Natural killer cell (primary cell): Measurements from ENCODE around the gene TTC9B. TPM values are rescaled to one million over a fixed set of nuclear protein-coding genes. Genes with fewer than 3 reads are reported as not detected.
"Not testable (repeated sequence)": the region's sequence is repeated elsewhere in the genome, so short reads cannot be mapped to it uniquely, and the experiment has no call there.

Experiments
- ATAC-seq, 3 donors: fragments of 150-1000 bp in 2 of 3; fragments of 200-7000 bp in 1 of 3; cut with Tn5 transposase; 1 replicate in 1 of 3; 2 replicates in 2 of 3; pipeline ENCODE4 v1.10.0; 2021; ENCODE audit warnings: mild to moderate bottlenecking in 2 of 3, moderate library complexity in 2 of 3
- DNase-seq, 2 donors: peaks; one replicate each; pipeline versions ENCODE4 v3.0.0 to v3.0.0-alpha.2; 2013 to 2021; ENCODE audit warnings: mixed read lengths in 1 of 2
- H3K27ac ChIP-seq: one replicate; pipeline ENCODE4 v1.5.1; 2013; ENCODE audit warnings: mild to moderate bottlenecking, low read length
- H3K27me3 ChIP-seq: one replicate; pipeline ENCODE4 v1.6.1; 2013; ENCODE audit warnings: low read length; ENCODE audit not compliant: control insufficient read depth, insufficient read depth
- H3K36me3 ChIP-seq: one replicate; pipeline ENCODE4 v1.6.1; 2013; ENCODE audit warnings: low read length; ENCODE audit not compliant: control insufficient read depth, insufficient read depth
- H3K4me1 ChIP-seq: one replicate; pipeline ENCODE4 v1.6.1; 2013; ENCODE audit warnings: low read length; ENCODE audit not compliant: control insufficient read depth, insufficient read depth
- H3K4me3 ChIP-seq: one replicate; pipeline ENCODE4 v1.5.1; 2013; ENCODE audit warnings: low read length
- H3K9me3 ChIP-seq: one replicate; pipeline ENCODE4 v1.6.1; 2013; ENCODE audit warnings: low read length; ENCODE audit not compliant: control insufficient read depth, insufficient read depth
- H3K27ac Mint-ChIP-seq, 2 donors: one replicate each; pipeline ENCODE4 v1.8.0; 2022; ENCODE audit warnings: mild to moderate bottlenecking in 2 of 2, mixed read lengths in 2 of 2, moderate library complexity in 1 of 2
- H3K27me3 Mint-ChIP-seq, 2 donors: one replicate each; pipeline ENCODE4 v1.8.0; 2022; ENCODE audit warnings: low read depth in 2 of 2, mixed read lengths in 2 of 2
- H3K36me3 Mint-ChIP-seq: one replicate; pipeline ENCODE4 v1.8.0; 2022; ENCODE audit warnings: mixed read lengths
- H3K4me1 Mint-ChIP-seq, 2 donors: one replicate each; pipeline ENCODE4 v1.8.0; 2022; ENCODE audit warnings: mixed read lengths in 2 of 2
- H3K4me3 Mint-ChIP-seq: one replicate; pipeline ENCODE4 v1.8.0; 2022; ENCODE audit warnings: mild to moderate bottlenecking, moderate library complexity, mixed read lengths
- H3K9me3 Mint-ChIP-seq, 2 donors: one replicate each; pipeline ENCODE4 v1.8.0; 2022; ENCODE audit warnings: mixed read lengths in 2 of 2
- CTCF ChIP-seq: fragments of 200-600 bp; IDR thresholded peaks from one replicate; pipeline ENCODE4 v1.8.0; 2022; ENCODE audit warnings: antibody characterized with exemption
- WGBS: methylation state at CpG from one replicate; pipeline ENCODE4 v1.1.7; 2013; ENCODE audit warnings: missing lambda C conversion rate; ENCODE audit not compliant: insufficient coverage; 5-methylcytosine and 5-hydroxymethylcytosine counted together
- intact Hi-C: fragments of 100-400 bp; cut with micrococcal nuclease; formaldehyde crosslinking; loops from one replicate; pipeline ENCODE4 v1.14.2; 2022
- total RNA-seq, 4 donors: library from RNA; stranded (reverse); fragments of 120-200 nt in 1 of 4; gene quantifications; one replicate each; pipeline versions ENCODE4 v1.2.3 to v1.2.4, GENCODE V29; 2013 to 2022

Gene TTC9B
- total RNA-seq, 3 donors from 2014 or later (not counting 1 experiment from before 2014, with no cell fraction given): not detected

- H3K4me3 ChIP-seq: no peak overlapping the region
- WGBS: 86% methylated on average over 4 of the region's 4 CpGs
- intact Hi-C loops: no loop called here
- no peaks in the 10 kb centered on the region for H3K27me3 Mint-ChIP-seq
- DNase-seq (no peak), ATAC-seq (no peak)
- no peaks in the 10 kb centered on the region for H3K36me3 Mint-ChIP-seq
- no peak overlapping the region for H3K4me3 Mint-ChIP-seq
- no peak overlapping the region for H3K27ac ChIP-seq
- TF ChIP-seq CTCF: no peak
- no peaks in the 10 kb centered on the region for H3K9me3 Mint-ChIP-seq
- H3K27ac Mint-ChIP-seq: no peak overlapping the region
- H3K4me1 ChIP-seq: no peaks in the 10 kb centered on the region
- H3K4me1 Mint-ChIP-seq: no peaks in the 10 kb centered on the region
- no peaks in the 10 kb centered on the region for H3K27me3 ChIP-seq
- H3K36me3 ChIP-seq: no peaks in the 10 kb centered on the region
- no peaks in the 10 kb centered on the region for H3K9me3 ChIP-seq
Observed at GRCh38 chr19:40174092-40174491, 44.1 kb downstream of the TTC9B start.

- not testable (repeated sequence) for H3K9me3 Mint-ChIP-seq
Observed at GRCh38 chr19:40171293-40171692, 46.9 kb downstream of the TTC9B start.

GRCh38 chr19:40170303-40170989 lies 47.7 kb downstream of the TTC9B start:
- H3K9me3 ChIP-seq, ATAC-seq, H3K27me3 Mint-ChIP-seq, DNase-seq, intact Hi-C loops, H3K36me3 Mint-ChIP-seq, H3K27me3 ChIP-seq, H3K4me1 Mint-ChIP-seq, H3K36me3 ChIP-seq, H3K4me3 Mint-ChIP-seq, H3K27ac ChIP-seq, H3K9me3 Mint-ChIP-seq, H3K27ac Mint-ChIP-seq, H3K4me3 ChIP-seq, H3K4me1 ChIP-seq: not testable (repeated sequence)
- 86% methylated on average over 39 of the region's 39 CpGs for WGBS

More at GRCh38 chr19:40171293-40171692, 46.9 kb downstream of the TTC9B start:
- H3K9me3 ChIP-seq, H3K36me3 ChIP-seq, H3K4me3 ChIP-seq, ATAC-seq, H3K27me3 Mint-ChIP-seq, H3K27ac ChIP-seq, H3K27ac Mint-ChIP-seq, H3K27me3 ChIP-seq, H3K4me3 Mint-ChIP-seq, intact Hi-C loops, H3K4me1 ChIP-seq, DNase-seq, H3K4me1 Mint-ChIP-seq, H3K36me3 Mint-ChIP-seq: not testable (repeated sequence)
- WGBS: 94% methylated on average over 4 of the region's 4 CpGs

GRCh38 chr19:40169482-40170302 lies 48.5 kb downstream of the TTC9B start:
- H3K27me3 Mint-ChIP-seq, H3K9me3 ChIP-seq, H3K4me3 Mint-ChIP-seq, H3K27ac Mint-ChIP-seq, H3K4me1 ChIP-seq, ATAC-seq, H3K36me3 Mint-ChIP-seq, H3K36me3 ChIP-seq, H3K9me3 Mint-ChIP-seq, H3K27me3 ChIP-seq, intact Hi-C loops, DNase-seq, H3K27ac ChIP-seq, H3K4me3 ChIP-seq, H3K4me1 Mint-ChIP-seq: not testable (repeated sequence)
- WGBS: 82% methylated on average over 30 of the region's 30 CpGs

Other genes starting within 250 kb of the TTC9B start
- gene PSMC4, start 247.2 kb downstream of the TTC9B start, total RNA-seq: 100 to 1,000 TPM in 2 of 3 donors, 10 to 100 TPM in 1; 84.9 to 116 (median 101) TPM
- gene ZNF546, start 221.3 kb downstream of the TTC9B start, total RNA-seq: 1 to 10 TPM; 3.3 to 4.0 (median 3.8) TPM
- 10 to 100 TPM; 14.1 to 19.2 (median 17.2) TPM for gene ZNF780B, start 162.2 kb downstream of the TTC9B start, total RNA-seq
- 10 to 100 TPM; 15.1 to 17.0 (median 16.0) TPM for gene ZNF780A, start 127.4 kb downstream of the TTC9B start, total RNA-seq
- gene MAP3K10, start 27.0 kb downstream of the TTC9B start, total RNA-seq: 10 to 100 TPM; 27.1 to 39.0 (median 36.0) TPM
- 1 to 10 TPM; 1.2 to 1.8 (median 1.2) TPM for gene CCNP, start 8.3 kb upstream of the TTC9B start, total RNA-seq
- gene AKT2, start 67.0 kb upstream of the TTC9B start, total RNA-seq: 100 to 1,000 TPM; 234 to 292 (median 261) TPM
- 10 to 100 TPM; 15.2 to 20.2 (median 16.1) TPM for gene C19orf47, start 130.0 kb upstream of the TTC9B start, total RNA-seq
- 100 to 1,000 TPM; 107 to 140 (median 109) TPM for gene PLD3, start 130.3 kb upstream of the TTC9B start, total RNA-seq
- gene HIPK4, start 171.8 kb upstream of the TTC9B start, total RNA-seq: under 1 TPM in 2 of 3 donors, not detected in 1; 0.14 to 0.29 TPM
- 1 to 10 TPM; 2.0 to 3.8 (median 3.7) TPM for gene PRX, start 195.0 kb upstream of the TTC9B start, total RNA-seq
- 10 to 100 TPM; 31.2 to 53.5 (median 38.7) TPM for gene SERTAD1, start 207.6 kb upstream of the TTC9B start, total RNA-seq
- gene SERTAD3, start 226.0 kb upstream of the TTC9B start, total RNA-seq: 100 to 1,000 TPM in 1 of 3 donors, 10 to 100 TPM in 2; 57.3 to 102 (median 83.3) TPM
- gene BLVRB, start 247.4 kb upstream of the TTC9B start, total RNA-seq: 10 to 100 TPM; 16.8 to 25.2 (median 18.3) TPM
- under 1 TPM; 0.16 to 0.63 (median 0.31) TPM for gene SPTBN4, start 248.6 kb upstream of the TTC9B start, total RNA-seq